Uterus (tissue), 2 donors: ENCODE measurements around the gene ACOX2.

Experiments
- POLR2A ChIP-seq, 2 donors: fragments of 450-650 bp; IDR thresholded peaks; one replicate each; pipeline ENCODE4 v1.6.1; 2016; ENCODE audit warnings: antibody characterized with exemption in 2 of 2, mild to moderate bottlenecking in 1 of 2, moderate library complexity in 1 of 2
- TF ChIP-seq, protein P1 (sequence below), 4 experiments: fragments of 200-600 bp in 2 of 4; fragments of 450-650 bp in 2 of 4; sonication (generic) in 2 of 4; IDR thresholded peaks; one replicate each; pipeline ENCODE4 v1.5.1; 2016 to 2019; ENCODE audit warnings: antibody characterized with exemption in 4 of 4, mild to moderate bottlenecking in 2 of 4, moderate library complexity in 1 of 4

DNA sequence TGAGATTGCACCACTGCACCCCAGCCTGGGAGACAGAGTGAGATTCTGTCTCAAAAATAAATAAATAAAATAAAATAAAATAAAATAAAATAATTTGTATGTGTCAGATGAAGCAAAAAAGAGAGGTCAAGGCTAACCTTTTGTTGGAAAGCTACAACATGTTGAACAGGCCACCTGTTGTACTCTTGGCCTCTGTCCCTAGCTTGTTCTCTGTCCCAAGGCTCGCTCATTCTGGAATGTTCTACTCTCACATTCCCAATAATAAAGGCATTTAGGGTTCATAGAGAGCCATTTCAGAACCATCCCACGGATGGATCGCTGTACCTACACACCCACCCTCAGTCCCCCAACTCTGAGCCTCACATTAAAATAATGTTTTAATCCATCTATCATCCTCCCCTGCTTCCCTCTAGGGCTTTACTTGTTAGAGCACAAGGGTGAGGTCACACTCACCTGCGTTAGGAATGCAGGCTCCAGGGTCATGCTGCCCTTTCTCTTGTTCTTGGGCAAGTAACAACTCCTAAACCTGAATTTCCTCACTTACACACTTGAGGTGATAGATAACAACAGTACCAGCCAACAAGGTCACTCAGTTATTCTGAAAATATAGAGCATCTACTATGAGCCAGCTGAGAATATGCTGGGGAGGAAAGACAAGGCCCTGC is 70.0 kb downstream of the ACOX2 start:
- TF ChIP-seq POLR2A (IDR thresholded peaks at IDR 0.05) = no peak
- TF ChIP-seq, protein P1, sequence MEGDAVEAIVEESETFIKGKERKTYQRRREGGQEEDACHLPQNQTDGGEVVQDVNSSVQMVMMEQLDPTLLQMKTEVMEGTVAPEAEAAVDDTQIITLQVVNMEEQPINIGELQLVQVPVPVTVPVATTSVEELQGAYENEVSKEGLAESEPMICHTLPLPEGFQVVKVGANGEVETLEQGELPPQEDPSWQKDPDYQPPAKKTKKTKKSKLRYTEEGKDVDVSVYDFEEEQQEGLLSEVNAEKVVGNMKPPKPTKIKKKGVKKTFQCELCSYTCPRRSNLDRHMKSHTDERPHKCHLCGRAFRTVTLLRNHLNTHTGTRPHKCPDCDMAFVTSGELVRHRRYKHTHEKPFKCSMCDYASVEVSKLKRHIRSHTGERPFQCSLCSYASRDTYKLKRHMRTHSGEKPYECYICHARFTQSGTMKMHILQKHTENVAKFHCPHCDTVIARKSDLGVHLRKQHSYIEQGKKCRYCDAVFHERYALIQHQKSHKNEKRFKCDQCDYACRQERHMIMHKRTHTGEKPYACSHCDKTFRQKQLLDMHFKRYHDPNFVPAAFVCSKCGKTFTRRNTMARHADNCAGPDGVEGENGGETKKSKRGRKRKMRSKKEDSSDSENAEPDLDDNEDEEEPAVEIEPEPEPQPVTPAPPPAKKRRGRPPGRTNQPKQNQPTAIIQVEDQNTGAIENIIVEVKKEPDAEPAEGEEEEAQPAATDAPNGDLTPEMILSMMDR (IDR thresholded peaks at IDR 0.05) = no peak
